HEK293T (cell line): ENCODE data around the gene CRHR1.

Experiments used
- BHLHE40 ChIP-seq: fragments of 450-650 bp; IDR thresholded peaks from 2 replicates; pipeline ENCODE4 v1.6.1; 2016; ENCODE audit warnings: mild to moderate bottlenecking, moderate library complexity, borderline replicate concordance
- ELF4 ChIP-seq: fragments of 450-650 bp; IDR thresholded peaks from 2 replicates; pipeline ENCODE4 v1.6.1; 2017; ENCODE audit warnings: antibody characterized with exemption
- SP1 ChIP-seq: fragments of 450-650 bp; IDR thresholded peaks from 2 replicates; pipeline ENCODE4 v1.6.1; 2017
- TARDBP ChIP-seq: fragments of 450-650 bp; IDR thresholded peaks from 2 replicates; pipeline ENCODE4 v1.6.1; 2016
- TF ChIP-seq, protein P1 (sequence below): fragments of 450-650 bp; IDR thresholded peaks from 2 replicates; pipeline ENCODE4 v1.6.1; 2016

DNA sequence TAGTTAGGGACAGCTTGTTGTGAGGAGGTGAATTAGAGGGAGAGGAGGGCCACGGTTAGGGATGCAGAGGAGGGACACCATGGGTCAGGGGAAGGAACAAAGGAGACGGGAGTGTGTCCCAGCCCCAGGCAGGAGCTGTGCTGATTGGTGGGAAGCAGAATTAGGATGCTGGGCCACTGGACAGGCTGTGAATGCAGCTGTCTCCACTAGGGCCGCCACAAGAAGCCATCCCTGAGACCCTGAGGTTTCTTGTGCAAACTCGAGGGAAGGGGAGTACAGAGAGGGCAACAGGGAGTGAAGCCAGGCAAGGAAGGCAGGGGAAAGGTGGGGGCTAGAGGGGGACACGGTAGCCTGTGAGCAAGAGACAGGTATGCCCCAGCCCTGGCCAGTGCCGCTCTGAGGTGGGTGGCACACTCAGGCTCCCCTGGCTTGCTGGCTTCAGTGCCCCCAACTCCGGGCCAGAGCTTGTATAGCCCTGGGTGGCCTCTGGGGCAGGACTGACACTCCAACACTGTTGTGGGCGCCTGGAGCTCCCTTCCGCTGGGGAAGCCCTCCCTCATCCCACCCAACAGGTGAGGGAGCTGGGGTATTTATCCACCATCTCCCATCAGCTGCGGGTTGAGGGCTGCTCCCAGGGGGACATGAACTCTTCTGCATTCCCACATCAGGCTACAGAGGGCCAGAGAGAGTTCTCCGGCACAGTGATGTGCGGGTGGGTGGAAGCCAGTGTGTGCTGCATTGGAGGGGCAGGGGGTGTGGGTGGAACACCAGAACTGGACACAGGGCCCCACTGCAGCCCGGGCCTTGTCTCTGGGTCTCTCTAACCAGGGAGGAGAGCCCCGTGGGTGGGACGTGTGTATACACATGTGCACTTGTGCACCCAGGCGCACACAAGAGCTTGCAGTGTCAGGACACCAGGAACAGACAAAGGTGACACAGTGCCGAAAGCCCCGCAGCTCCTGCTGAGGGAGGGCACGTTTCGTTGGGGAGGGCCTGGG lies 52.2 kb downstream of the CRHR1 start:
- TF ChIP-seq ELF4 (no peak), SP1 (no peak), TARDBP (no peak), BHLHE40 (no peak)
- TF ChIP-seq, protein P1, sequence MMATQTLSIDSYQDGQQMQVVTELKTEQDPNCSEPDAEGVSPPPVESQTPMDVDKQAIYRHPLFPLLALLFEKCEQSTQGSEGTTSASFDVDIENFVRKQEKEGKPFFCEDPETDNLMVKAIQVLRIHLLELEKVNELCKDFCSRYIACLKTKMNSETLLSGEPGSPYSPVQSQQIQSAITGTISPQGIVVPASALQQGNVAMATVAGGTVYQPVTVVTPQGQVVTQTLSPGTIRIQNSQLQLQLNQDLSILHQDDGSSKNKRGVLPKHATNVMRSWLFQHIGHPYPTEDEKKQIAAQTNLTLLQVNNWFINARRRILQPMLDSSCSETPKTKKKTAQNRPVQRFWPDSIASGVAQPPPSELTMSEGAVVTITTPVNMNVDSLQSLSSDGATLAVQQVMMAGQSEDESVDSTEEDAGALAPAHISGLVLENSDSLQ: no peak
